GM12878 (cell line): Measurements from ENCODE around the gene FAM53B. TPM values are rescaled to one million over a fixed set of nuclear protein-coding genes. Genes with fewer than 3 reads are reported as not detected.

Experiments used
- ATAC-seq: fragments of 200-7000 bp; cut with Tn5 transposase; 3 replicates; pipeline ENCODE4 v1.9.1; 2020; ENCODE audit warnings: mild to moderate bottlenecking, moderate library complexity
- BruUV-seq: library from RNA; stranded (reverse); fragments of 400-500 nt; replicated peaks from 2 replicates; lab custom pipeline; 2021; lab: Mats Ljungman, UMichigan
- CTCF ChIA-PET: fragments of 300-600 bp; sonication (Branson Sonifier 250); formaldehyde crosslinking; extraction: SDS; loops from one replicate; lab custom pipeline; 2021; ENCODE audit warnings: inconsistent platforms; lab: Yijun Ruan, JAX
- POLR2A ChIA-PET: fragments of 350-600 bp; formaldehyde crosslinking; extraction: SDS; loops from one replicate; lab custom pipeline; 2021; ENCODE audit warnings: inconsistent platforms; lab: Charles Lee
- RAD21 ChIA-PET: fragments of 300-600 bp; sonication (Branson Sonifier 250); formaldehyde crosslinking; loops from one replicate; lab custom pipeline; 2023; ENCODE audit warnings: antibody characterized with exemption; ENCODE audit not compliant: unreplicated experiment; lab: Charles Lee
- SMC1A ChIA-PET: fragments of 300-600 bp; sonication (Branson Sonifier 250); formaldehyde crosslinking; loops from one replicate; lab custom pipeline; 2023; ENCODE audit not compliant: unreplicated experiment, uncharacterized antibody; lab: Charles Lee
- DNase-seq: peaks from one replicate; pipeline ENCODE4 v3.0.0-alpha.2; 2011; ENCODE audit warnings: low read depth, low spot score
- FAIRE-seq: peaks from 3 replicates; lab custom pipeline; 2011; peaks lifted over from hg19 to GRCh38; lab: Jason Lieb, UNC
- H2AFZ ChIP-seq: 2 replicates; pipeline ENCODE4 v1.6.0; 2011; ENCODE audit warnings: low read depth, low read length, control low read depth; ENCODE audit not compliant: control insufficient read depth
- H3K27ac ChIP-seq: 2 replicates; pipeline ENCODE4 v1.5.1; 2011; ENCODE audit warnings: control low read depth; ENCODE audit not compliant: control insufficient read depth, insufficient read depth
- H3K27me3 ChIP-seq, 2 experiments: replicated peaks in 1 of 2; 2 replicates each; pipeline versions ENCODE4 v1.6.0 to v1.6.1; 2011; ENCODE audit warnings: low read length in 1 of 2; ENCODE audit not compliant: control insufficient read depth in 2 of 2, insufficient read depth in 2 of 2
- H3K36me3 ChIP-seq, 2 experiments: 2 replicates each; pipeline ENCODE4 v1.5.1; 2011; ENCODE audit warnings: low read length in 1 of 2; ENCODE audit not compliant: control insufficient read depth in 2 of 2, insufficient read depth in 2 of 2
- H3K4me1 ChIP-seq: 2 replicates; pipeline ENCODE4 v1.6.1; 2011; ENCODE audit warnings: mild to moderate bottlenecking, low read length, moderate library complexity, mixed read lengths; ENCODE audit not compliant: control insufficient read depth, insufficient read depth
- H3K4me2 ChIP-seq: 2 replicates; pipeline ENCODE4 v1.6.0; 2011; ENCODE audit warnings: control low read depth; ENCODE audit not compliant: control insufficient read depth, insufficient read depth
- H3K4me3 ChIP-seq: fragments of 200-600 bp; sonication (generic); 2 replicates; pipeline ENCODE4 v1.5.1; 2016
- H3K79me2 ChIP-seq: 2 replicates; pipeline ENCODE4 v1.6.0; 2011; ENCODE audit warnings: low read length; ENCODE audit not compliant: control insufficient read depth, insufficient read depth
- H3K9ac ChIP-seq: 2 replicates; pipeline ENCODE4 v1.8.0; 2011; ENCODE audit warnings: low read length, control low read depth, mixed read lengths; ENCODE audit not compliant: control insufficient read depth, insufficient read depth
- H3K9me3 ChIP-seq: replicated peaks from 3 replicates; pipeline ENCODE4 v1.5.1; 2011; ENCODE audit warnings: mild to moderate bottlenecking, low read length; ENCODE audit not compliant: control insufficient read depth, insufficient read depth
- H4K20me1 ChIP-seq: 2 replicates; pipeline ENCODE4 v1.6.0; 2011; ENCODE audit not compliant: control insufficient read depth, insufficient read depth
- ATF7 ChIP-seq: fragments of 450-650 bp; IDR thresholded peaks from 2 replicates; pipeline ENCODE4 v1.6.1; 2016; ENCODE audit warnings: low read depth, mild to moderate bottlenecking
- BCLAF1 ChIP-seq: fragments of 450-650 bp; IDR thresholded peaks from 2 replicates; pipeline ENCODE4 v1.6.1; 2017; ENCODE audit warnings: antibody characterized with exemption, mild to moderate bottlenecking, moderate library complexity
- BHLHE40 ChIP-seq, 2 experiments: fragments of 450-650 bp in 1 of 2; IDR thresholded peaks; 2 replicates each; pipeline ENCODE4 v1.6.1; 2011 to 2017; ENCODE audit warnings: low read depth in 2 of 2, borderline replicate concordance in 1 of 2, improper control_type of control experiment in 1 of 2, low read length in 1 of 2, mild to moderate bottlenecking in 1 of 2
- CREM ChIP-seq: IDR thresholded peaks from 2 replicates; pipeline ENCODE4 v1.6.1; 2014; ENCODE audit warnings: antibody characterized with exemption, low read depth
- EP300 ChIP-seq, 2 experiments: fragments of 150-350 bp in 1 of 2; IDR thresholded peaks; 2 replicates each; pipeline ENCODE4 v1.6.1; 2011 to 2012; ENCODE audit warnings: low read depth in 2 of 2, low read length in 2 of 2, borderline replicate concordance in 1 of 2, improper control_type of control experiment in 1 of 2, inconsistent platforms in 1 of 2; ENCODE audit not compliant: control insufficient read depth in 1 of 2
- IKZF1 ChIP-seq: fragments of 450-650 bp; conservative IDR thresholded peaks from 2 replicates; pipeline ENCODE4 v1.6.1; 2017; ENCODE audit warnings: antibody characterized with exemption, mild to moderate bottlenecking
- MEF2B ChIP-seq: fragments of 450-650 bp; IDR thresholded peaks from 2 replicates; pipeline ENCODE4 v1.6.1; 2018; ENCODE audit warnings: mild to moderate bottlenecking, moderate library complexity; ENCODE audit not compliant: partially characterized antibody, poor library complexity, severe bottlenecking
- NFYA ChIP-seq: IDR thresholded peaks from 2 replicates; pipeline ENCODE4 v1.6.1; 2011; ENCODE audit warnings: low read depth, mild to moderate bottlenecking, low read length, improper control_type of control experiment, borderline replicate concordance
- RAD51 ChIP-seq: fragments of 450-650 bp; IDR thresholded peaks from 2 replicates; pipeline ENCODE4 v1.6.1; 2016; ENCODE audit warnings: moderate library complexity, mild to moderate bottlenecking, inconsistent platforms
- RB1 ChIP-seq: fragments of 450-650 bp; formaldehyde crosslinking; IDR thresholded peaks from 2 replicates; pipeline ENCODE4 v1.6.1; 2017; ENCODE audit warnings: mild to moderate bottlenecking, borderline replicate concordance
- SIN3A ChIP-seq: IDR thresholded peaks from 2 replicates; pipeline ENCODE4 v1.6.1; 2012; ENCODE audit warnings: low read depth, low read length, improper control_type of control experiment
- SMAD5 ChIP-seq: IDR thresholded peaks from 2 replicates; pipeline ENCODE4 v1.6.1; 2016; ENCODE audit warnings: antibody characterized with exemption, low read depth
- WRNIP1 ChIP-seq: IDR thresholded peaks from 2 replicates; pipeline ENCODE4 v1.6.1; 2011; ENCODE audit warnings: low read depth, low read length, improper control_type of control experiment, borderline replicate concordance
- ZBED1 ChIP-seq: IDR thresholded peaks from 2 replicates; pipeline ENCODE4 v1.6.1; 2016; ENCODE audit warnings: borderline replicate concordance
- ZNF217 ChIP-seq: fragments of 450-650 bp; IDR thresholded peaks from 2 replicates; pipeline ENCODE4 v1.6.1; 2017; ENCODE audit warnings: antibody characterized with exemption, mild to moderate bottlenecking
- ZNF384 ChIP-seq: IDR thresholded peaks from 2 replicates; pipeline ENCODE4 v1.6.1; 2012; ENCODE audit warnings: low read depth, mild to moderate bottlenecking, low read length, improper control_type of control experiment, borderline replicate concordance
- WGBS: methylation state at CpG from one replicate; pipeline ENCODE4 v1.1.6; 2016; ENCODE audit warnings: low lambda C conversion rate; ENCODE audit not compliant: insufficient replicate concordance, insufficient coverage; ENCODE audit errors: missing lambda C conversion rate; 5-methylcytosine and 5-hydroxymethylcytosine counted together
- in situ Hi-C: fragments of 300-500 bp; cut with MboI; formaldehyde crosslinking; loops from 9 replicates; pipeline ENCODE4 v1.14.3; 2018; ENCODE audit warnings: mixed read lengths
- intact Hi-C: fragments of 100-400 bp; cut with micrococcal nuclease; formaldehyde crosslinking; loops from one replicate; pipeline ENCODE4 v1.14.2; 2022; ENCODE audit not compliant: unreplicated experiment
- polyA plus RNA-seq, 11 experiments: library from polyadenylated mRNA; depleted of rRNA in 4 of 11; unstranded in 6 of 11; stranded (reverse) in 5 of 11; fragments of >200 nt; fragmentation: Nextera tagmentation in 4 of 11; fragmentation: Illumina TruSeq in 1 of 11; extraction: Ambion mirVana in 4 of 11; extraction: Trizol in 1 of 11; gene quantifications; 1 replicate in 1 of 11; 2 replicates in 10 of 11; pipeline versions ENCODE4 v1.2.1 to v1.2.3, GENCODE V29; 2011 to 2016; ENCODE audit warnings: inconsistent platforms in 2 of 11, missing spikeins in 2 of 11, low read depth in 1 of 11
- total RNA-seq, 4 experiments: library from RNA; depleted of rRNA in 3 of 4; stranded (reverse); fragments of >200 nt in 3 of 4; fragmentation: Illumina TruSeq in 1 of 4; extraction: Trizol in 1 of 4; gene quantifications; 2 replicates each; pipeline versions ENCODE4 v1.2.1 to v1.2.3, GENCODE V29; 2013 to 2021
- TF ChIP-seq, protein P1 (sequence below): fragments of 450-650 bp; IDR thresholded peaks from 2 replicates; pipeline ENCODE4 v1.6.1; 2016; ENCODE audit warnings: mild to moderate bottlenecking

FAM53B gene
- total and polyA plus RNA-seq, 10 of the 15 experiments (the other 5 are each of a cell fraction or from before 2014, with no cell fraction given), result 0.05 to 26.3 (median 8.1) TPM

DNA sequence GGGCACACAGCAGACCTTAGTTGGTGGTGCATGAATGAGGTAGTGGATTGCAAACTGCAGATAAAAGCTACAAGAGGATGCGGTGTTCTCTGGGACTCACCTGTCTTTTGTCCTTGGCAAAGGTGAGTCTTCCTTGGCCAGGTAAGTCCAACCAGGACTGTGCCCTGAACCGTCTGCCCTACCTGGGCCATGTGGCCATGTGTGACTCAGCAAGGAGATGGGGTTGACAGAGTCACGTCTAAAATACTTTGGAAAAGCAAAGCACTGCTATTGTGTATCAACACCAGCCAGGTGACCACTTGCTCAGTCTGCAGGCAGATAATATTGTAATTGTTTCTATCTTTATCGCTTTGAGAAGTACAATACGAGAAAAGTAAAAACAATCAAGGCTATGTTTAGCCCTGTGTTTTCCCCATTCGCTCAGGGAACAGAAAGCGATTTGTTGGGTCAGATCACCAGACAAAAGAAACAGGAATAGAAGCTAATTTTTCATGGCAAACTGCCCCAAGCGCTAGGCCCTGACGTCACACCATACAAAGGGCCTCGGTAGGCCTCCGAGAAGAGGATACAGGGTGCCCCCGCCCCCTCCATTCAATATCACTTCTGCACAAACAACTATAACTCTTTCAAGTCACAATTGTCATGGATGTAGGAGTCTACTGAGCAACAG, 57.3 kb downstream of the FAM53B start:
- Histone ChIP-seq H3K4me1 (peaks cover 53% of the 10 kb centered on the region), H3K9ac (no peak overlapping the region), H3K4me3 (no peak overlapping the region), H3K79me2 (no peaks in the 10 kb centered on the region; the same call in none of the 2 replicates), H3K36me3 (peaks cover 12 to 13% of the 10 kb centered on the region in 2 experiments), H3K27me3 (no peaks in the 10 kb centered on the region), H3K9me3 (no peaks in the 10 kb centered on the region), H3K27ac (no peak overlapping the region), H3K4me2 (no peak overlapping the region), H4K20me1 (peaks cover 3% of the 10 kb centered on the region; the same call in 1 of the 2 replicates), H2AFZ (no peak overlapping the region)
- 94% methylated on average over 12 of the region's 12 CpGs for WGBS
- DNase-seq (no peak), ATAC-seq (peak; percentile 7), FAIRE-seq (no peak)
- SMC1A ChIA-PET, result interaction anchor here (0.8 to 12.9 kb wide), 19 partner anchors 10 to 141 kb away, joined by 3 to 334 read pairs (median 7); no protein-coding TSS in a partner anchor
- intact Hi-C loops (loop anchor here (5.0 kb wide), 1 partner anchor 40 kb away; no protein-coding TSS in a partner anchor), in situ Hi-C loops (no loop called here)
- no TSS peak for BruUV-seq
- CTCF ChIA-PET, result interaction anchor here (0.6 to 9.7 kb wide), 12 partner anchors 10 to 206 kb away, joined by 3 to 106 read pairs (median 5); partner anchors contain the start of gene EEF1AKMT2
- RAD21 ChIA-PET, result interaction anchor here (0.7 to 12.8 kb wide), 7 partner anchors 11 to 73 kb away, joined by 3 to 309 read pairs (median 20); no protein-coding TSS in a partner anchor
- POLR2A ChIA-PET, result interaction anchor here (1.5 to 8.2 kb wide), 4 partner anchors 11 to 54 kb away, joined by 5 to 139 read pairs (median 44); no protein-coding TSS in a partner anchor
- TF ChIP-seq RAD51 (0 out of 2 replicates have a peak, but pooled peaks have one; percentile 12), NFYA (no peak), WRNIP1 (no peak), EP300 (IDR thresholded peaks at IDR 0.05; ENCODE audit: borderline replicate concordance in 1 of 2, control insufficient read depth in 1 of 2, low read depth in 2 of 2, low read length in 2 of 2) (peak in 1 of 2 experiments; percentile 54; a peak in 1 of 4 replicates), BCLAF1 (no peak), MEF2B (peak; percentile 67), RB1 (no peak), SMAD5 (no peak), BHLHE40 (IDR thresholded peaks at IDR 0.05; ENCODE audit: borderline replicate concordance in 1 of 2, low read depth in 2 of 2, low read length in 1 of 2) (peak; percentile 48 to 68; a peak in 2 of 4 replicates), ZNF384 (no peak), SIN3A (no peak), ZBED1 (no peak), ATF7 (peak; percentile 84), IKZF1 (no peak), ZNF217 (no peak), CREM (peak; percentile 59; the same call in 1 of the 2 replicates)
- TF ChIP-seq, protein P1, sequence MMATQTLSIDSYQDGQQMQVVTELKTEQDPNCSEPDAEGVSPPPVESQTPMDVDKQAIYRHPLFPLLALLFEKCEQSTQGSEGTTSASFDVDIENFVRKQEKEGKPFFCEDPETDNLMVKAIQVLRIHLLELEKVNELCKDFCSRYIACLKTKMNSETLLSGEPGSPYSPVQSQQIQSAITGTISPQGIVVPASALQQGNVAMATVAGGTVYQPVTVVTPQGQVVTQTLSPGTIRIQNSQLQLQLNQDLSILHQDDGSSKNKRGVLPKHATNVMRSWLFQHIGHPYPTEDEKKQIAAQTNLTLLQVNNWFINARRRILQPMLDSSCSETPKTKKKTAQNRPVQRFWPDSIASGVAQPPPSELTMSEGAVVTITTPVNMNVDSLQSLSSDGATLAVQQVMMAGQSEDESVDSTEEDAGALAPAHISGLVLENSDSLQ, result no peak
